Psoas muscle (tissue), 8 donors: ENCODE results near the gene SHPK. TPM values are rescaled to one million over a fixed set of nuclear protein-coding genes. Genes with fewer than 3 reads are reported as not detected.
A peak's percentile ranks its signal among the peaks of the same experiment; 100 is the strongest.

Source experiments
- ATAC-seq, 4 donors: fragments of 200-7000 bp; cut with Tn5 transposase; one replicate each; pipeline ENCODE4 v1.9.1; 2020; ENCODE audit warnings: moderate library complexity in 3 of 4, mild to moderate bottlenecking in 2 of 4
- DNase-seq, 2 donors: peaks; one replicate each; pipeline ENCODE4 v3.0.0-alpha.2; 2020
- H3K27ac ChIP-seq: fragments of 200-600 bp; one replicate; pipeline ENCODE4 v1.8.0; 2022
- H3K27me3 ChIP-seq, 3 donors: fragments of 200-600 bp in 1 of 3; one replicate each; pipeline versions ENCODE4 v1.6.1 to v1.8.0; 2013 to 2022; ENCODE audit warnings: low read length in 2 of 3, mild to moderate bottlenecking in 2 of 3, moderate library complexity in 1 of 3; ENCODE audit not compliant: insufficient read depth in 3 of 3
- H3K36me3 ChIP-seq, 2 donors: fragments of 200-600 bp in 1 of 2; one replicate each; pipeline versions ENCODE4 v1.6.1 to v1.8.0; 2013 to 2022; ENCODE audit warnings: low read depth in 1 of 2, mild to moderate bottlenecking in 1 of 2, moderate library complexity in 1 of 2; ENCODE audit not compliant: insufficient read depth in 1 of 2
- H3K4me1 ChIP-seq: fragments of 200-600 bp; one replicate; pipeline ENCODE4 v1.8.0; 2022
- H3K4me3 ChIP-seq: fragments of 200-600 bp; one replicate; pipeline ENCODE4 v1.8.0; 2022; ENCODE audit warnings: mild to moderate bottlenecking
- H3K9me3 ChIP-seq: fragments of 200-600 bp; one replicate; pipeline ENCODE4 v1.8.0; 2022
- WGBS, 3 donors: extraction: QIAGEN DNeasy Blood & Tissue Kit; methylation state at CpG; one replicate each; pipeline versions ENCODE4 v1.1.6 to v1.1.7; 2013; 5-methylcytosine and 5-hydroxymethylcytosine counted together
- intact Hi-C, 2 donors: fragments of 100-400 bp; cut with DNase I; formaldehyde crosslinking; loops; one replicate each; pipeline versions ENCODE4 v1.11.0 to v1.14.2; 2022
- polyA plus RNA-seq, 3 donors: library from polyadenylated mRNA; stranded (reverse); fragments of 200-250 nt; gene quantifications; one replicate each; pipeline ENCODE4 v1.2.3, GENCODE V29; 2013
- total RNA-seq, 4 donors: library from RNA; stranded (reverse); fragmentation: NEBNext Ultra II Directional in 2 of 4; extraction: Animal tissue kit (Norgen Biotek cat#: 25700) in 2 of 4; gene quantifications; one replicate each; pipeline versions ENCODE4 v1.2.1 to v1.2.4, GENCODE V29; 2021 to 2023
- TF ChIP-seq, protein P1 (sequence below): fragments of 200-600 bp; IDR thresholded peaks from one replicate; pipeline ENCODE4 v1.8.0; 2022; ENCODE audit warnings: antibody characterized with exemption
- donor health status: healthy with polysubstance abuse.
- donor health status: DM: no; HTN: no; CAD: no; lungs with moderate emphysema.
- donor health status: Bipolar disorder and iron deficiency.
- donor health status: healthy.
- donor health status: DM: yes; HTN: yes; CAD: no.
- donor health status: DM: no; HTN: no; CAD: no.
- donor health status: DM: no; HTN: no; CAD: no.
- donor health status: DM: yes; HTN: yes; CAD: no.

SHPK gene
- total and polyA plus RNA-seq, 7 donors = 1.7 to 3.8 (median 2.2) TPM

DNA sequence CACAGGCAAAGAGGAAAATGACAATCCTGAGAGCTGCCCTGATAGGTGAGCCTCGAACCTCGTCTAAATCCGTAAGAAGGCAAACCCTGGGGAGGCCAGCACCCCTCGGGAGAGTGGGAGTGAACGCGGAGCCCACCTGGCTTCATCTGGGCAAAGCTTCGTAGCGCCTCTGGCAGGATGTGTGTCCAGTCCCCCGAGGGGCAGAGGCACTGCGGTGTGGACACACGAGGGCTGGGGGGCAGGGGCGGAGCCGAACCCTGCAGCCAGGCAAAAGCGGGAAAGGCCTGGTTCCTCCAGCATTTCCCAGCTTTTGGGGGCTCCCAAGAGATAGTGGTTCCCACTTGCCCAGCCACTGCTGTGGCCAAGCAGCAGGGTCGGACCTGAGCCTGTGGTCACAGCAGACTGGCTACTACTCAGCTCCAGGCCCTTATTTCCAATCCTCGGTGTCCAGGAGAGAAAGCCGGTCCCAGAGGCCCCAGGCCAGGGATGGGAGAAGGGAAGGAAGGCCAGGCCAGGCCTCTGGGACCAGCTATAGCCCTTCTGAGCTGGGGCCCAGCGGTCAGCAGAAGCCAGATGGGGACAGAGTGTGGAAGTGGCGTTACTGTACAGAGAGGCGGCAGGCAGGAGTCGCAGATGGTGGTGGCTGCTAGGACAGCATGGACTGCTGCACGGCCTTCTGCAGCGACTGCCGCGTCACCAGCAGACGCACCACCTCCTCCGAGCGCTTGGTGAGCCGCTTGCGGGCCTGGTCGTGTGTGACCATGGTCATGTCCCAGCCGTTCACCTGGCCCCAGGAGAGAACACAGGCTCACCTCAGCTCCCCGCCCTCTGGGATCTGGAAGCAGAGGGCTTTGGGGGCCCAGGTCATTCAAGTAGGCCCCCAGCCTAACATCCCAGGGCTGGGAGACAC is 27.3 kb upstream of the SHPK start:
- no peak for DNase-seq
- WGBS, 3 donors = 82 to 87% (median 86%) methylated on average over 32 to 33 of the region's 33 CpGs
- no peak for ATAC-seq
- Histone ChIP-seq H3K27ac (no peak overlapping the region), H3K9me3 (no peaks in the 10 kb centered on the region), H3K27me3 (no peaks in the 10 kb centered on the region), H3K4me3 (no peak overlapping the region), H3K4me1 (peaks cover 40% of the 10 kb centered on the region), H3K36me3 (peaks cover 2 to 52% of the 10 kb centered on the region in 2 donors)
- TF ChIP-seq, protein P1, sequence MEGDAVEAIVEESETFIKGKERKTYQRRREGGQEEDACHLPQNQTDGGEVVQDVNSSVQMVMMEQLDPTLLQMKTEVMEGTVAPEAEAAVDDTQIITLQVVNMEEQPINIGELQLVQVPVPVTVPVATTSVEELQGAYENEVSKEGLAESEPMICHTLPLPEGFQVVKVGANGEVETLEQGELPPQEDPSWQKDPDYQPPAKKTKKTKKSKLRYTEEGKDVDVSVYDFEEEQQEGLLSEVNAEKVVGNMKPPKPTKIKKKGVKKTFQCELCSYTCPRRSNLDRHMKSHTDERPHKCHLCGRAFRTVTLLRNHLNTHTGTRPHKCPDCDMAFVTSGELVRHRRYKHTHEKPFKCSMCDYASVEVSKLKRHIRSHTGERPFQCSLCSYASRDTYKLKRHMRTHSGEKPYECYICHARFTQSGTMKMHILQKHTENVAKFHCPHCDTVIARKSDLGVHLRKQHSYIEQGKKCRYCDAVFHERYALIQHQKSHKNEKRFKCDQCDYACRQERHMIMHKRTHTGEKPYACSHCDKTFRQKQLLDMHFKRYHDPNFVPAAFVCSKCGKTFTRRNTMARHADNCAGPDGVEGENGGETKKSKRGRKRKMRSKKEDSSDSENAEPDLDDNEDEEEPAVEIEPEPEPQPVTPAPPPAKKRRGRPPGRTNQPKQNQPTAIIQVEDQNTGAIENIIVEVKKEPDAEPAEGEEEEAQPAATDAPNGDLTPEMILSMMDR = no peak
- intact Hi-C loops = no loop called here

DNA sequence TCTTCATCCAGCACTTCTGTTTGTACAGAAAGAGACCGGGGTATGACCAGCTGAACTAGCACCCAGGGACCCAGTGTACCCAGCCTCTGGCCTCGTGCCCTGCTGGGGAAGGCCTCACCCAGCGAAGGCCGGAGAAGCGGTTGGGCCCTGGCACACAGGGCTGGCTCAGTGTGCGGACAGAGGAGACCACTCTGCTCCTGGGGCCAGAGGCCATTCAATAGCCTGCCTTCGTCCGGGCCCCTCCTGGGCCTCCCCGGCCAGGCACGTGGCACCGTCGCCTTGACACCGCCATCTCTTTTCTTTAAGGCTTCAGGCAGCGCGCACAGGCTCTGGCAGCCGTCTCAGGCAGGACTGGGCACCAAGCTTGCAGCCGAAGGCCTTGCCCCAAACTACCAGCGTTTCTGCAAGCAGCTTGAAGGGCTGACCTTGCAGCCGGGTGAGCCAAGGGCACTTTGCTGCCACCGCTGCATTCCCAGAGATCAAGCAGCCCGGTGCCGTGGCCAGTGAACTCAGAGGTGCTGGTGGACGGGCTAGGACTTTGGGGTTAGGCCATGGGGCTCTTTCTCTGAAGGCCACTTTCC is 24.4 kb upstream of the SHPK start:
- Histone ChIP-seq H3K27me3 (no peaks in the 10 kb centered on the region), H3K27ac (peak overlapping the region; percentile 74), H3K36me3 (peaks cover 2 to 71% of the 10 kb centered on the region in 2 donors), H3K4me1 (peaks cover 18% of the 10 kb centered on the region), H3K4me3 (no peak overlapping the region), H3K9me3 (no peaks in the 10 kb centered on the region)
- DNase-seq = peak in 1 of 2 donors; percentile 70
- ATAC-seq = peak; percentile 19 to 56 (median 44)
- TF ChIP-seq, protein P1 = no peak
- 41 to 60% (median 56%) methylated on average over 23 of the region's 23 CpGs for WGBS, 3 donors
- intact Hi-C loops = no loop called here

DNA sequence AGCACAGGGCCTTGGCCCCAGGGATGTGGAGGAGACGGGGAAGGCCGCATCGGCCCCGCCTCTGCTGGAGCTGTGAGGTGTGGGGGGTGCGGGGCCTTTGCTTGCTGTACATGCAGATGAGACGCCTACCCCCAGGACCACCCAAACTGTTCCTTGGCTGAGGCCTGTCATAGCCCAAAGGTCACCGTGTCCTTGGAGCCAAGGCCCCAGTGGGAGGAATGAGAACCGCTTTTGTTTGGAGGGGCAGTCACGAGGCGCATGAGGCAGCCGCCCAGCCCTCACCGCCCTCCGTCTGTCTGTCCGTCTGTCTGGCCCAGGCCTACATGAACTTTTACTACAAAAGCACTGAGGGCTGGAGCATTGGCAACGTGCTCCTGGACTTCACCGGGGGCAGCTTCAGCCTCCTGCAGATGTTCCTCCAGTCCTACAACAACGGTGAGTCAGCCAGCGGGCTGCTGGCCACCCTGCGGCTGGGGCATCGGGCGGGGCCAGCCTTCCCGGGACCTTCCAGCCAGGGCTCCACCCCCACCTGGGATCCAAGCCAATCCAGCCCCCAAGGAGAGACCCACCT is 23.6 kb upstream of the SHPK start:
- peak; percentile 58 to 84 (median 77) for ATAC-seq
- DNase-seq = peak; percentile 87 to 91
- intact Hi-C loops = no loop called here
- H3K27ac ChIP-seq = peak overlapping the region; percentile 74
- no peaks in the 10 kb centered on the region for H3K27me3 ChIP-seq
- no peaks in the 10 kb centered on the region for H3K9me3 ChIP-seq
- H3K4me1 ChIP-seq = peaks cover 18% of the 10 kb centered on the region
- no peak overlapping the region for H3K4me3 ChIP-seq
- H3K36me3 ChIP-seq = peaks cover 2 to 75% of the 10 kb centered on the region in 2 donors
- TF ChIP-seq, protein P1 = peak; percentile 10
- WGBS, 3 donors = 47 to 56% (median 52%) methylated on average over 22 of the region's 22 CpGs

DNA sequence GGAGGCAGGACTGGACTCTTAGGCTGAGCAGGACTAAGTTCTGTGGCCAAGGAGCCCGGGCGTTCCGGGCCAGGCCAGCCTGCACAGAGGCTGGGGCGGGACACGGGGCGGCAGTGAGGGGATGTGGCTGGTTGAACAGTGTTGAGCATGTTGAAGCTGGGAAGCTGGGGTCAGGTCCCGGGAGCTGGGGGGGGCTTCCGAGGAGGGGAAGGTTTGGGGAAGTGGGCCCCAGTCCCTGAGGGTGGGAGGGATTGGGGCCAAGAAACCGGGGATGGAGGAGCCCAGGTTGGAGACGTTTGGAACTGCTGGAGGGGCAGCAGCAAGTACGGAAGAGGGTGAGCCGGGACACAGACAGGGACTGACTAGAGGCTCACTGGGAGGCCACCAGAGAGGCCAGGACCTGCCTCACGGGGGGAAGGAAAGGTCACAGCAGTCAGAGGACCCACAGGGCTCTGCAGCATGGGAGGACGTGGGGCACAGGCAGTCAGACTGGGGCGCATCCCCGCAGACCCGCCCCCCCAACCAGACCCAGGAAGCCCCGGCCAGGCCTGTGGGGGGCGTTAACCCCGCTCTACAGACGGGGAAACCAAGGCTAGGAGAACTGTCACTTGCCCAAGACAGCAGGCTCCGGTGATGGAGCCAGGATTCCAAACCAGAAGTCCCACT is 22.9 kb upstream of the SHPK start:
- TF ChIP-seq, protein P1 = no peak
- DNase-seq = no peak

More for the DNA sequence above, 22.9 kb upstream of the SHPK start:
- Histone ChIP-seq H3K27ac (peak overlapping the region; percentile 74), H3K9me3 (no peaks in the 10 kb centered on the region), H3K4me1 (peaks cover 18% of the 10 kb centered on the region), H3K27me3 (no peaks in the 10 kb centered on the region), H3K36me3 (peaks cover 0 to 68% of the 10 kb centered on the region in 2 donors), H3K4me3 (no peak overlapping the region)
- 64 to 67% (median 67%) methylated on average over 20 to 22 of the region's 22 CpGs for WGBS, 3 donors
- intact Hi-C loops = no loop called here
- ATAC-seq = peak in 3 of 4 donors; percentile 0 to 5 (median 2)
